ENCODE results near the gene GGN. TPM values are rescaled to one million over a fixed set of nuclear protein-coding genes. Genes with fewer than 3 reads are reported as not detected.
A peak's percentile ranks its signal among the peaks of the same experiment; 100 is the strongest.

GGN gene
- total and polyA plus RNA-seq, 2 experiments from 2014 or later, result 0.98 to 1.2 TPM

DNA sequence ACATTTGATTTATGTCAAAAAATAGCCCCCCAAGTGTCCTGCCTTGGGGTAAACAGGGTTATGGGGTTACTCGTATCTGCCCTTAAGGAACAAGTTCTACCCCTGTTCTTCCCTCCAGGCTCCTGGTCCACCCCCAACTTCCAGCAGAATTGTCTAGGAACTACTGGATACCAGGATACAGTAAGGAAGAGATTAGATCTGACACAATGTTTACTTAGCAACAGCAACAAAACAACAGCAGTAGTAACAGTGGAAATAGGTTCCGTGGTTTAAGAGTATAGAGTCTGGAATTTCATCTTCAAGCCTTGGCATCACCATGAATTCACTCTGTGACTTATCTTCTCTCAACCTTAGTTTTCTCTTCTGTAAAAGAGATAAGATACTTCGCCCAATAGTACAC is 13.3 kb upstream of the GGN start:
- no peak for TF ChIP-seq CTCF (IDR thresholded peaks at IDR 0.05; ENCODE audit: low read depth, low read length)
- Histone ChIP-seq H3K4me1 (ENCODE audit: low read depth) (no peaks in the 10 kb centered on the region), H3K36me3 (no peaks in the 10 kb centered on the region), H3K27ac (no peak overlapping the region), H3K27me3 (no peaks in the 10 kb centered on the region), H3K4me3 (no peak overlapping the region), H3K9me3 (ENCODE audit: low read depth) (no peaks in the 10 kb centered on the region)
- peak in 1 of 2 donors; percentile 48 for DNase-seq (ENCODE audit: low read depth in 1 of 2, low spot score in 1 of 2)

DNA sequence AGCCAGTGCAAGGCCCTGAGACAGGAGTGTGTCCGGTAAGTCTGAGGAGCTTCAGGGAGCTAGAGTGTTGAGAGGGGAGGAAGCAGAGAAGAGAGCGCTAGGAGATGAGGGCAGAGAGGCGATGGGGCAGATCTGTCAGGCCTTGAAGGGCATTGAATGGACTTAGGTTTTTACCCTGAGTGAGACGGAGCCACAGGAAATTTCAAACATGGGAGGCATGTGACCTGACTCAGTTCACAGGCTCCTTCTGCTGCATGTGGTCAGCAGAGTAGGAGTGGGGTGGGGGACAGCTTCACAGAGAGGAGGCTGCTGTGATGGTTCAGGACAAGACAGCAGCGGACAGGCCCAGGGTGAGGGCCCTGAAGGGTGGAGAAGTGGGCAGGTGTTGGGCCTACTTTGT is 12.5 kb upstream of the GGN start:
- Histone ChIP-seq H3K27ac (no peak overlapping the region), H3K36me3 (no peaks in the 10 kb centered on the region), H3K9me3 (ENCODE audit: low read depth) (no peaks in the 10 kb centered on the region), H3K4me3 (no peak overlapping the region), H3K27me3 (no peaks in the 10 kb centered on the region), H3K4me1 (ENCODE audit: low read depth) (no peaks in the 10 kb centered on the region)
- no peak for TF ChIP-seq CTCF (IDR thresholded peaks at IDR 0.05; ENCODE audit: low read depth, low read length)
- DNase-seq (ENCODE audit: low read depth in 1 of 2, low spot score in 1 of 2), result no peak

- no peaks in the 10 kb centered on the region for H3K9me3 ChIP-seq (ENCODE audit: low read depth)
- no peaks in the 10 kb centered on the region for H3K27me3 ChIP-seq
- no peak for TF ChIP-seq CTCF (IDR thresholded peaks at IDR 0.05; ENCODE audit: low read depth, low read length)
- no peaks in the 10 kb centered on the region for H3K36me3 ChIP-seq
- no peak overlapping the region for H3K27ac ChIP-seq
- H3K4me3 ChIP-seq, result no peak overlapping the region
- no peaks in the 10 kb centered on the region for H3K4me1 ChIP-seq (ENCODE audit: low read depth)
- no peak for DNase-seq (ENCODE audit: low read depth in 1 of 2, low spot score in 1 of 2)
Observed at GRCh38 chr19:38399537-38399936, 11.7 kb upstream of the GGN start.

- no peaks in the 10 kb centered on the region for H3K36me3 ChIP-seq
- H3K27me3 ChIP-seq, result no peaks in the 10 kb centered on the region
- no peak for DNase-seq (ENCODE audit: low read depth in 1 of 2, low spot score in 1 of 2)
Observed at GRCh38 chr19:38399081-38399480, 11.2 kb upstream of the GGN start.

GRCh38 chr19:38395381-38396114 is 7.7 kb upstream of the GGN start:
- Histone ChIP-seq H3K27me3 (no peaks in the 10 kb centered on the region), H3K9me3 (ENCODE audit: low read depth) (no peaks in the 10 kb centered on the region), H3K4me3 (no peak overlapping the region), H3K27ac (no peak overlapping the region), H3K36me3 (no peaks in the 10 kb centered on the region), H3K4me1 (ENCODE audit: low read depth) (no peaks in the 10 kb centered on the region)
- TF ChIP-seq CTCF (IDR thresholded peaks at IDR 0.05; ENCODE audit: low read depth, low read length), result no peak
- no peak for DNase-seq (ENCODE audit: low read depth in 1 of 2, low spot score in 1 of 2)

More at GRCh38 chr19:38399081-38399480, 11.2 kb upstream of the GGN start:
- Histone ChIP-seq H3K9me3 (ENCODE audit: low read depth) (no peaks in the 10 kb centered on the region), H3K4me1 (ENCODE audit: low read depth) (no peaks in the 10 kb centered on the region), H3K4me3 (no peak overlapping the region), H3K27ac (no peak overlapping the region)
- no peak for TF ChIP-seq CTCF (IDR thresholded peaks at IDR 0.05; ENCODE audit: low read depth, low read length)
